Measurements from ENCODE around the gene ATG14. TPM values are rescaled to one million over a fixed set of nuclear protein-coding genes. Genes with fewer than 3 reads are reported as not detected.

ATG14 gene
- total and polyA plus RNA-seq, 2 of the 13 experiments (the other 11 are each of a cell fraction or from before 2014, with no cell fraction given), result 7.2 to 9.1 TPM

DNA sequence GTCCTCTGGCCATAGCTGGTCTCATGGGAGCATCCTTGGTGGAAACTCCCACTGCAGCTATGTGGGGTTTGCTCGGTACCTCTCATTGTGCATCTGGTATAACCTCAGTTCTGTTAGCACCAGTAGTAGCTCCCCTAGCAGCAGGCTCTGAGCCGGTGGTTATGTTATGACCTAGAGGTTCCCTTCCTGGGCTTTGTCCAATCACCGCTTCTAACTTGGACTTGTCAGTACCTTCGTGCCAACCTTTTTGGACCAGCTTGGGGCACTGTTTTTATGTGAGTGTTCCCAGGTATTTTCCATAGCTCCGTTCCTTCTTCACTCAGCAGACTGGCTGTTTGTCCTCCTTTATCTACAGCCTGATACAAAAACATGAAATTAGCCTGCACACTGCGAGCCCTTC lies 55.7 kb downstream of the ATG14 start (continued):
- TF ChIP-seq, protein P1, sequence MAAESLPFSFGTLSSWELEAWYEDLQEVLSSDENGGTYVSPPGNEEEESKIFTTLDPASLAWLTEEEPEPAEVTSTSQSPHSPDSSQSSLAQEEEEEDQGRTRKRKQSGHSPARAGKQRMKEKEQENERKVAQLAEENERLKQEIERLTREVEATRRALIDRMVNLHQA (CRISPR knock-in tag; IDR thresholded peaks at IDR 0.05), result no peak
- TF ChIP-seq GATAD1 (CRISPR knock-in tag; IDR thresholded peaks at IDR 0.05) (no peak), ZBTB1 (CRISPR knock-in tag; IDR thresholded peaks at IDR 0.05; ENCODE audit: borderline replicate concordance) (no peak), HMG20B (CRISPR knock-in tag; conservative IDR thresholded peaks at IDR 0.05) (no peak), HDAC6 (IDR thresholded peaks at IDR 0.05; ENCODE audit: low read depth, low read length) (no peak), ZNF839 (CRISPR knock-in tag; IDR thresholded peaks at IDR 0.05; ENCODE audit: borderline replicate concordance) (no peak), HOXA3 (CRISPR knock-in tag; IDR thresholded peaks at IDR 0.05) (no peak), KDM5A (IDR thresholded peaks at IDR 0.05; ENCODE audit: borderline replicate concordance, low read length) (no peak)
- TF ChIP-seq, protein P2, sequence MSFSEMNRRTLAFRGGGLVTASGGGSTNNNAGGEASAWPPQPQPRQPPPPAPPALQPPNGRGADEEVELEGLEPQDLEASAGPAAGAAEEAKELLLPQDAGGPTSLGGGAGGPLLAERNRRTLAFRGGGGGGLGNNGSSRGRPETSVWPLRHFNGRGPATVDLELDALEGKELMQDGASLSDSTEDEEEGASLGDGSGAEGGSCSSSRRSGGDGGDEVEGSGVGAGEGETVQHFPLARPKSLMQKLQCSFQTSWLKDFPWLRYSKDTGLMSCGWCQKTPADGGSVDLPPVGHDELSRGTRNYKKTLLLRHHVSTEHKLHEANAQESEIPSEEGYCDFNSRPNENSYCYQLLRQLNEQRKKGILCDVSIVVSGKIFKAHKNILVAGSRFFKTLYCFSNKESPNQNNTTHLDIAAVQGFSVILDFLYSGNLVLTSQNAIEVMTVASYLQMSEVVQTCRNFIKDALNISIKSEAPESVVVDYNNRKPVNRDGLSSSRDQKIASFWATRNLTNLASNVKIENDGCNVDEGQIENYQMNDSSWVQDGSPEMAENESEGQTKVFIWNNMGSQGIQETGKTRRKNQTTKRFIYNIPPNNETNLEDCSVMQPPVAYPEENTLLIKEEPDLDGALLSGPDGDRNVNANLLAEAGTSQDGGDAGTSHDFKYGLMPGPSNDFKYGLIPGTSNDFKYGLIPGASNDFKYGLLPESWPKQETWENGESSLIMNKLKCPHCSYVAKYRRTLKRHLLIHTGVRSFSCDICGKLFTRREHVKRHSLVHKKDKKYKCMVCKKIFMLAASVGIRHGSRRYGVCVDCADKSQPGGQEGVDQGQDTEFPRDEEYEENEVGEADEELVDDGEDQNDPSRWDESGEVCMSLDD (CRISPR knock-in tag; IDR thresholded peaks at IDR 0.05; ENCODE audit: borderline replicate concordance), result no peak

DNA sequence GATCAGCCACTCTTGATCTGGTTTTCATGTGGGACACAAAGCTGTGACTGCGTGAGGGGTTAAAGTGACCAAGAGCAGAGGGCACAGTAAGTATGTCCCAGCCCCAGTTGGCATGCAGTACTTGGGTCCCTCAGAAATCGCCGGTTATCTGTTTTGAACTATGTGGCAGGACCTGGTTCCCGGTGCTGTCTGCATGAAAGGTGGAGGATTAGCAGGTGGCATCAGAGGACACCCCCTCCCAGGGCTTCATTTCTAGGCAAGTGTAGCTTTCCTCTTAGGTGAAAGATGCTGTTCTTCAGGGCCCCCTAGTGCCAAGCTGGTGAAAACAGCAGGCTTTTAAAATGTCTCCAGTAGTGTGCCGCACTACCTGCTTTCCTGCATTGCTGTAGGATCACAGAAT lies 57.1 kb downstream of the ATG14 start:
- ATAC-seq (peak; percentile 84), DNase-seq (ENCODE audit: low spot score) (peak; percentile 41), FAIRE-seq (peak; percentile 63)
- ChIA-PET CTCF (ENCODE audit: low intra/inter-chr PET ratio, low total read pairs) (interaction anchor here (1.2 to 2.4 kb wide), 2 partner anchors 83 to 108 kb away, joined by 8 to 14 read pairs; partner anchors contain the start of gene FBXO34), POLR2A (no interaction called here)
- Histone ChIP-seq H3K36me3 (replicated peaks in 1 of 2; ENCODE audit: control insufficient read depth in 1 of 2, insufficient read depth in 2 of 2, low read length in 2 of 2) (peaks cover 18 to 35% of the 10 kb centered on the region in 2 experiments), H3K4me1 (ENCODE audit: insufficient read depth, low read length) (peaks cover 16% of the 10 kb centered on the region), H3K79me2 (ENCODE audit: insufficient read depth, low read length) (no peaks in the 10 kb centered on the region), H3K27ac (ENCODE audit: extremely low read length, insufficient read depth, low read length) (no peak overlapping the region), H3K27me3 (ENCODE audit: control insufficient read depth in 1 of 2, insufficient read depth in 2 of 2, low read length in 2 of 2) (no peaks in the 10 kb centered on the region), H2AFZ (ENCODE audit: low read length) (no peak overlapping the region), H3K9me3 (ENCODE audit: low read length) (no peaks in the 10 kb centered on the region), H4K20me1 (ENCODE audit: insufficient read depth, low read length) (0 out of 2 replicates have a peak, but pooled peaks cover 5% of the 10 kb centered on the region), H3K9ac (ENCODE audit: insufficient read depth, low read depth, low read length) (no peak overlapping the region), H3K4me2 (ENCODE audit: low read depth, low read length) (no peak overlapping the region), H3K4me3 (replicated peaks in 1 of 3; ENCODE audit: insufficient read depth in 1 of 3, low read depth in 2 of 3, low read length in 3 of 3) (no peak overlapping the region)
- intact Hi-C loops (cut with micrococcal nuclease; ENCODE audit: unreplicated experiment), result loop anchor here (1.0 kb wide), 2 partner anchors 83 to 109 kb away; partner anchors contain the start of gene FBXO34
- in situ Hi-C loops (cut with HindIII; ENCODE audit: extremely low pct_ligation_motif_present, low pct_unique_long_range_greater_than_20kb), result no loop called here
- 70% methylated on average over 2 of the region's 5 CpGs for WGBS (ENCODE audit: low lambda C conversion rate)
- no TSS peak for BruUV-seq (replicated peaks)
- TF ChIP-seq STAG1 (CRISPR knock-in tag; IDR thresholded peaks at IDR 0.05) (peak; percentile 71), ZNF713 (CRISPR knock-in tag; IDR thresholded peaks at IDR 0.05) (no peak), ZNF446 (CRISPR knock-in tag; IDR thresholded peaks at IDR 0.05) (no peak), SMC3 (IDR thresholded peaks at IDR 0.05; ENCODE audit: low read length) (peak; percentile 48; the same call in 1 of the 2 replicates), ZNF780A (CRISPR knock-in tag; IDR thresholded peaks at IDR 0.05) (no peak), ZNF737 (CRISPR knock-in tag; IDR thresholded peaks at IDR 0.05; ENCODE audit: borderline replicate concordance) (no peak), RAD21 (CRISPR knock-in tag; IDR thresholded peaks at IDR 0.05) (peak; percentile 57; the same call in 1 of the 2 replicates), ZNF7 (CRISPR knock-in tag; IDR thresholded peaks at IDR 0.05) (no peak), ZBTB38 (CRISPR knock-in tag; IDR thresholded peaks at IDR 0.05) (peak; percentile 45; the same call in 1 of the 2 replicates)
- TF ChIP-seq, protein P3, sequence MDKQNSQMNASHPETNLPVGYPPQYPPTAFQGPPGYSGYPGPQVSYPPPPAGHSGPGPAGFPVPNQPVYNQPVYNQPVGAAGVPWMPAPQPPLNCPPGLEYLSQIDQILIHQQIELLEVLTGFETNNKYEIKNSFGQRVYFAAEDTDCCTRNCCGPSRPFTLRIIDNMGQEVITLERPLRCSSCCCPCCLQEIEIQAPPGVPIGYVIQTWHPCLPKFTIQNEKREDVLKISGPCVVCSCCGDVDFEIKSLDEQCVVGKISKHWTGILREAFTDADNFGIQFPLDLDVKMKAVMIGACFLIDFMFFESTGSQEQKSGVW (CRISPR knock-in tag; IDR thresholded peaks at IDR 0.05; ENCODE audit: borderline replicate concordance), result no peak
- TF ChIP-seq, protein P4, sequence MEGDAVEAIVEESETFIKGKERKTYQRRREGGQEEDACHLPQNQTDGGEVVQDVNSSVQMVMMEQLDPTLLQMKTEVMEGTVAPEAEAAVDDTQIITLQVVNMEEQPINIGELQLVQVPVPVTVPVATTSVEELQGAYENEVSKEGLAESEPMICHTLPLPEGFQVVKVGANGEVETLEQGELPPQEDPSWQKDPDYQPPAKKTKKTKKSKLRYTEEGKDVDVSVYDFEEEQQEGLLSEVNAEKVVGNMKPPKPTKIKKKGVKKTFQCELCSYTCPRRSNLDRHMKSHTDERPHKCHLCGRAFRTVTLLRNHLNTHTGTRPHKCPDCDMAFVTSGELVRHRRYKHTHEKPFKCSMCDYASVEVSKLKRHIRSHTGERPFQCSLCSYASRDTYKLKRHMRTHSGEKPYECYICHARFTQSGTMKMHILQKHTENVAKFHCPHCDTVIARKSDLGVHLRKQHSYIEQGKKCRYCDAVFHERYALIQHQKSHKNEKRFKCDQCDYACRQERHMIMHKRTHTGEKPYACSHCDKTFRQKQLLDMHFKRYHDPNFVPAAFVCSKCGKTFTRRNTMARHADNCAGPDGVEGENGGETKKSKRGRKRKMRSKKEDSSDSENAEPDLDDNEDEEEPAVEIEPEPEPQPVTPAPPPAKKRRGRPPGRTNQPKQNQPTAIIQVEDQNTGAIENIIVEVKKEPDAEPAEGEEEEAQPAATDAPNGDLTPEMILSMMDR (CRISPR knock-in tag; IDR thresholded peaks at IDR 0.05), result peak; percentile 64

Measured in HepG2 (cell line).